HG03095 (cell line): ENCODE results near the gene ZFPM1.

Experiments used
- ATAC-seq: cut with Tn5 transposase; IDR thresholded peaks from one replicate; pipeline ENCODE4 v1.9.1; 2021; ENCODE audit warnings: moderate library complexity; ENCODE audit not compliant: unreplicated experiment

ZFPM1 gene

GRCh38 chr16:88448461-88449266 is 4.4 kb upstream of the ZFPM1 start:
- ATAC-seq: no peak

- no peak for ATAC-seq
Measured at GRCh38 chr16:88449267-88449561, 3.9 kb upstream of the ZFPM1 start.

GRCh38 chr16:88451586-88452481 is 1.2 kb upstream of the ZFPM1 start:
- ATAC-seq: no peak

GRCh38 chr16:88452482-88453216 is 431 bp upstream of the ZFPM1 start:
- ATAC-seq: peak; percentile 45

GRCh38 chr16:88453611-88454522 is 787 bp downstream of the ZFPM1 start:
- ATAC-seq: no peak

- ATAC-seq: no peak
Measured at GRCh38 chr16:88454523-88454947, 1.5 kb downstream of the ZFPM1 start.

- no peak for ATAC-seq
Measured at GRCh38 chr16:88455610-88456355, 2.7 kb downstream of the ZFPM1 start.

GRCh38 chr16:88456356-88457292 is 3.5 kb downstream of the ZFPM1 start:
- ATAC-seq: no peak

GRCh38 chr16:88458039-88458772 is 5.1 kb downstream of the ZFPM1 start:
- ATAC-seq: no peak

- no peak for ATAC-seq
Measured at GRCh38 chr16:88458773-88459235, 5.7 kb downstream of the ZFPM1 start.

GRCh38 chr16:88459366-88460073 is 6.4 kb downstream of the ZFPM1 start:
- ATAC-seq: no peak

GRCh38 chr16:88460496-88461330 is 7.6 kb downstream of the ZFPM1 start:
- ATAC-seq: no peak

GRCh38 chr16:88461331-88462269 is 8.5 kb downstream of the ZFPM1 start:
- ATAC-seq: no peak

- ATAC-seq: no peak
Measured at GRCh38 chr16:88462396-88462795, 9.3 kb downstream of the ZFPM1 start.

GRCh38 chr16:88463411-88463810 is 10.3 kb downstream of the ZFPM1 start:
- no peak for ATAC-seq
